Effector memory CD8-positive, alpha-beta T cell (primary cell): ENCODE data around the gene TMC1.

Experiments
- ATAC-seq: fragments of 150-1000 bp; cut with Tn5 transposase; replicated peaks from 2 replicates; pipeline ENCODE4 v1.10.0; 2021; ENCODE audit warnings: mild to moderate bottlenecking, moderate library complexity
- DNase-seq, 3 experiments: peaks; one replicate each; pipeline ENCODE4 v3.0.0; 2021
- H3K27ac Mint-ChIP-seq, 2 donors: one replicate each; pipeline ENCODE4 v1.8.0; 2022; ENCODE audit warnings: mild to moderate bottlenecking in 2 of 2, mixed read lengths in 2 of 2, moderate library complexity in 2 of 2
- H3K27me3 Mint-ChIP-seq, 2 donors: one replicate each; pipeline ENCODE4 v1.8.0; 2022; ENCODE audit warnings: mixed read lengths in 2 of 2
- H3K36me3 Mint-ChIP-seq: one replicate; pipeline ENCODE4 v1.8.0; 2022; ENCODE audit warnings: mild to moderate bottlenecking, moderate library complexity, mixed read lengths; ENCODE audit not compliant: insufficient read depth
- H3K4me1 Mint-ChIP-seq, 2 donors: one replicate each; pipeline ENCODE4 v1.8.0; 2022; ENCODE audit warnings: low read depth in 2 of 2, mixed read lengths in 2 of 2
- H3K4me3 Mint-ChIP-seq, 2 donors: one replicate each; pipeline ENCODE4 v1.8.0; 2022; ENCODE audit warnings: mild to moderate bottlenecking in 2 of 2, mixed read lengths in 2 of 2, moderate library complexity in 2 of 2
- H3K9me3 Mint-ChIP-seq, 2 donors: one replicate each; pipeline ENCODE4 v1.8.0; 2022; ENCODE audit warnings: mixed read lengths in 2 of 2

TMC1 gene

GRCh38 chr9:72695365-72695764, 174.0 kb downstream of the TMC1 start:
- ATAC-seq (no peak), DNase-seq (no peak)
- H3K4me3 Mint-ChIP-seq = no peak overlapping the region
- H3K9me3 Mint-ChIP-seq = no peaks in the 10 kb centered on the region
- no peaks in the 10 kb centered on the region for H3K36me3 Mint-ChIP-seq
- H3K4me1 Mint-ChIP-seq = no peaks in the 10 kb centered on the region
- H3K27ac Mint-ChIP-seq = no peak overlapping the region
- H3K27me3 Mint-ChIP-seq = peaks cover 0 to 9% of the 10 kb centered on the region in 2 donors

GRCh38 chr9:72696511-72696910, 175.1 kb downstream of the TMC1 start:
- H3K36me3 Mint-ChIP-seq = no peaks in the 10 kb centered on the region
- DNase-seq = no peak
- H3K4me3 Mint-ChIP-seq = no peak overlapping the region
- H3K27ac Mint-ChIP-seq = no peak overlapping the region
- no peaks in the 10 kb centered on the region for H3K4me1 Mint-ChIP-seq
- H3K9me3 Mint-ChIP-seq = no peaks in the 10 kb centered on the region
- peaks cover 0 to 9% of the 10 kb centered on the region in 2 donors for H3K27me3 Mint-ChIP-seq
- no peak for ATAC-seq

GRCh38 chr9:72701510-72701909, 180.1 kb downstream of the TMC1 start:
- ATAC-seq = no peak
- Mint-ChIP-seq H3K4me1 (no peaks in the 10 kb centered on the region), H3K27me3 (peaks cover 0 to 9% of the 10 kb centered on the region in 2 donors), H3K4me3 (no peak overlapping the region), H3K36me3 (no peaks in the 10 kb centered on the region), H3K27ac (no peak overlapping the region), H3K9me3 (no peaks in the 10 kb centered on the region)
- DNase-seq = no peak

DNA sequence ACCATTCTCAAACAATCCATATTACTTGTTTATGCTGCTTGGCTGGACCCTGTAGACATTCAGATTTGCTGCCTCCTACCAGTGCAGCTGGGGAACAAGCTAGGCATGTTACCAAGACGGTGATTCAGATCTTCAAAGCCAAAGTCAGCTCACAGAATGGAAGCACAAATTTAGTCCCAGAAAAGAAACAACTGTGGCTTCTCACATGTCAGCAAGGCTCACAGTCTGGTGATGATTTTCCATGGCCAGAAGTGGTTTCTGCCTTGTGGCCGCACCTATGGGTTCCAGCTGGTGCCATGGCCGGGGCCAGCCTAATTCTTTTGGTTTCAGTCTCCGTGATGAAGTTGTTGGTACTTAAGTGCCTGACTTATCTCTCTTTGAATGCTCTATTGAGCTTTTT, 182.2 kb downstream of the TMC1 start:
- ATAC-seq (no peak), DNase-seq (no peak)
- no peaks in the 10 kb centered on the region for H3K9me3 Mint-ChIP-seq
- H3K27me3 Mint-ChIP-seq = peaks cover 0 to 4% of the 10 kb centered on the region in 2 donors
- no peaks in the 10 kb centered on the region for H3K36me3 Mint-ChIP-seq
- H3K27ac Mint-ChIP-seq = no peak overlapping the region
- no peaks in the 10 kb centered on the region for H3K4me1 Mint-ChIP-seq
- H3K4me3 Mint-ChIP-seq = no peak overlapping the region

GRCh38 chr9:72704688-72705375, 183.4 kb downstream of the TMC1 start:
- Mint-ChIP-seq H3K27me3 (no peaks in the 10 kb centered on the region), H3K4me3 (no peak overlapping the region), H3K36me3 (no peaks in the 10 kb centered on the region), H3K9me3 (peaks cover 0 to 3% of the 10 kb centered on the region in 2 donors), H3K27ac (no peak overlapping the region), H3K4me1 (no peaks in the 10 kb centered on the region)
- DNase-seq (no peak), ATAC-seq (no peak)

- H3K4me1 Mint-ChIP-seq = no peaks in the 10 kb centered on the region
- DNase-seq (no peak), ATAC-seq (no peak)
- H3K4me3 Mint-ChIP-seq = no peak overlapping the region
- H3K36me3 Mint-ChIP-seq = no peaks in the 10 kb centered on the region
- no peak overlapping the region for H3K27ac Mint-ChIP-seq
- H3K9me3 Mint-ChIP-seq = peaks cover 0 to 5% of the 10 kb centered on the region in 2 donors
- peaks cover 5 to 38% of the 10 kb centered on the region in 2 donors for H3K27me3 Mint-ChIP-seq
These were observed 197.1 kb downstream of the TMC1 start for GRCh38 chr9:72718503-72718902.

GRCh38 chr9:72721067-72721466, 199.7 kb downstream of the TMC1 start:
- H3K9me3 Mint-ChIP-seq = no peaks in the 10 kb centered on the region
- H3K36me3 Mint-ChIP-seq = no peaks in the 10 kb centered on the region
- ATAC-seq = no peak
- no peaks in the 10 kb centered on the region for H3K4me1 Mint-ChIP-seq
- no peak for DNase-seq
- no peak overlapping the region for H3K27ac Mint-ChIP-seq
- H3K4me3 Mint-ChIP-seq = no peak overlapping the region
- peaks cover 0 to 29% of the 10 kb centered on the region in 2 donors for H3K27me3 Mint-ChIP-seq

- no peaks in the 10 kb centered on the region for H3K36me3 Mint-ChIP-seq
- no peaks in the 10 kb centered on the region for H3K4me1 Mint-ChIP-seq
- ATAC-seq (no peak), DNase-seq (no peak)
- H3K27me3 Mint-ChIP-seq = peaks cover 0 to 4% of the 10 kb centered on the region in 2 donors
- no peak overlapping the region for H3K4me3 Mint-ChIP-seq
- no peak overlapping the region for H3K27ac Mint-ChIP-seq
- H3K9me3 Mint-ChIP-seq = no peaks in the 10 kb centered on the region
These were observed 205.5 kb downstream of the TMC1 start for GRCh38 chr9:72726947-72727346.

GRCh38 chr9:72728031-72728770, 206.8 kb downstream of the TMC1 start:
- no peak for DNase-seq
- Mint-ChIP-seq H3K27me3 (no peaks in the 10 kb centered on the region), H3K4me3 (no peak overlapping the region), H3K4me1 (no peaks in the 10 kb centered on the region), H3K27ac (no peak overlapping the region), H3K36me3 (no peaks in the 10 kb centered on the region), H3K9me3 (no peaks in the 10 kb centered on the region)
- ATAC-seq = no peak

- ATAC-seq (no peak), DNase-seq (no peak)
- no peaks in the 10 kb centered on the region for H3K9me3 Mint-ChIP-seq
- H3K4me1 Mint-ChIP-seq = no peaks in the 10 kb centered on the region
- H3K4me3 Mint-ChIP-seq = no peak overlapping the region
- no peaks in the 10 kb centered on the region for H3K36me3 Mint-ChIP-seq
- peaks cover 6 to 10% of the 10 kb centered on the region in 2 donors for H3K27me3 Mint-ChIP-seq
- no peak overlapping the region for H3K27ac Mint-ChIP-seq
These were observed 212.5 kb downstream of the TMC1 start for GRCh38 chr9:72733895-72734294.

DNA sequence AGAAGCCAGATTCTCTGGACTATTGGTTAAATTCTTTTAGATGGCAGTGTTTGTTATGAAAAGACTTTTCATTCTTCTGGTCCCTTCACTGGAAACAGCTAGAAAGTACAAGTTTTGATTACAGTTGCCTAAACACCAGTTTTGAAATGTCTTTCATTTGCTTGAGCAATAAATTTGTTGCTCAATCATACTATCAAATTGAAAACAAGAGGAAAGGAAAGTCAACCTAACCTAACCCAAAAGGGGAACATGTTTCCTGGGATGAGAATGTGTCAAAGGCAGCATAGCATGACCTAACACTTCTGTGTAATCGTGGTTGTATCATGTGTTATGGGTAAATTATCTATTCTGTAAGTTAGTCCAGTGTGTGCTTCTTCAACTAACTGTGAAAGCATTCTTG, 213.2 kb downstream of the TMC1 start:
- Mint-ChIP-seq H3K9me3 (no peaks in the 10 kb centered on the region), H3K27me3 (peaks cover 6 to 10% of the 10 kb centered on the region in 2 donors), H3K4me3 (no peak overlapping the region), H3K4me1 (no peaks in the 10 kb centered on the region), H3K27ac (no peak overlapping the region), H3K36me3 (no peaks in the 10 kb centered on the region)
- ATAC-seq (no peak), DNase-seq (no peak)

DNA sequence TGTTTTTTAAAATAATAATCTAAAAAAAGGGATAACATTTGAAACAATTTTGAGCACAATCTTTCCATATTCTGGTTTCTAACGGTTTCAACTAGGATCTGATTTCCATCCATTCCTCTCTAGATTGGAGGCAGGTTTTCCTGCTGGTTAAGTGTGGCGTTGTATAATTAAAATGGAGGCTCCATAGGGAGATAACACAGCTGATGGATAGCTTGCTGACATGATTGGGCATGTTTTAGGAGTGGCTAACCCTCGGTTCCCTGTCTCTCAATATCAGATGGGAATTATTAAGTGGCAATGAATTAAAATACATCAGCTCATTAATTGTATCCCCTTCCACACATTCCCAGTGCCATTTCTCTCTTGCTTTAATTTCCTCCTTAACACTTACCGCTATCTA, 222.4 kb downstream of the TMC1 start:
- H3K4me3 Mint-ChIP-seq = no peak overlapping the region
- no peaks in the 10 kb centered on the region for H3K36me3 Mint-ChIP-seq
- no peak for DNase-seq
- H3K4me1 Mint-ChIP-seq = no peaks in the 10 kb centered on the region
- H3K27me3 Mint-ChIP-seq = no peaks in the 10 kb centered on the region
- H3K9me3 Mint-ChIP-seq = no peaks in the 10 kb centered on the region
- no peak for ATAC-seq
- no peak overlapping the region for H3K27ac Mint-ChIP-seq

DNA sequence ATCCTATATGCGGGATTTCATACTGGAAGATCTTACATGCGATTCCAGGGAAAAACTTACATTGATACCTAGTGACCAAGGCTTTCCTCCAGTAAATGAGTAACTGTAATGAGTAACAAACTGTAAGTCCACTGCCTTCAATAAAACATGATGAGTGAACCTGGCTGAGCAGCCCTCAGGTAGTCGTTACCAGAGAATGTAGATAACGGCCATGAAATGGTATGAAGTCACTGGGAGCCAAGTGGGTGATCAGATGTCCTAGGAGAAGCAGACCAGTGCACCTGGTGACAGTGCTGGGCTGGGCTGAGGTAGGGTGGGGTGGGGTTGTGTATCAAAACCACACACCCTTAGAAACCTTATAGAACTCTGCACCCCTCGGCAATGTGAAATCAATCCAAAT, 227.9 kb downstream of the TMC1 start:
- Mint-ChIP-seq H3K36me3 (no peaks in the 10 kb centered on the region), H3K9me3 (no peaks in the 10 kb centered on the region), H3K27me3 (no peaks in the 10 kb centered on the region), H3K4me3 (no peak overlapping the region), H3K4me1 (no peaks in the 10 kb centered on the region), H3K27ac (no peak overlapping the region)
- DNase-seq (no peak), ATAC-seq (no peak)

DNA sequence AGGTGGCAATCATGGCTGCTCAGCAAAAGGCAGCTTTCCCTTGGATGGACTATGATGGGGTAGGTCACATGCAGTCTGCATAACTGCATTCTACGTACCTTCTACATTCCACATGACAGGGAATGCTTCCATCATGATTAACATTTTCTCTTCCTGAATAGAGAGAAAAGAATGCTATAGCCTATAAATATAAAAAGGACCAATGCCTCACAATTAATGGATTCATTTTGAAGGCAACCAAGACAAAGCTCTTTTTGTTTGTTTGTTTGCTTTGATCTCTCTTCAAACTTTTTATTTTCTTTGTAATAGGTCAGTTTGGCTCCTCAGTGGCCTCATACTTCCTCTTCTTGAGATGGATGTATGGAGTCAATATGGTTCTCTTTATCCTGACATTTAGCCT, 230.1 kb downstream of the TMC1 start:
- Mint-ChIP-seq H3K4me3 (no peak overlapping the region), H3K9me3 (no peaks in the 10 kb centered on the region), H3K27ac (no peak overlapping the region), H3K4me1 (no peaks in the 10 kb centered on the region), H3K27me3 (peaks cover 0 to 8% of the 10 kb centered on the region in 2 donors), H3K36me3 (no peaks in the 10 kb centered on the region)
- ATAC-seq = no peak
- DNase-seq = no peak
